HG02852 (cell line): ENCODE measurements around the gene CYP26C1.

ENCODE experiments used
- ATAC-seq: cut with Tn5 transposase; IDR thresholded peaks from one replicate; pipeline ENCODE4 v1.9.1; 2021; ENCODE audit warnings: mild to moderate bottlenecking, moderate library complexity; ENCODE audit not compliant: unreplicated experiment

CYP26C1 gene

DNA sequence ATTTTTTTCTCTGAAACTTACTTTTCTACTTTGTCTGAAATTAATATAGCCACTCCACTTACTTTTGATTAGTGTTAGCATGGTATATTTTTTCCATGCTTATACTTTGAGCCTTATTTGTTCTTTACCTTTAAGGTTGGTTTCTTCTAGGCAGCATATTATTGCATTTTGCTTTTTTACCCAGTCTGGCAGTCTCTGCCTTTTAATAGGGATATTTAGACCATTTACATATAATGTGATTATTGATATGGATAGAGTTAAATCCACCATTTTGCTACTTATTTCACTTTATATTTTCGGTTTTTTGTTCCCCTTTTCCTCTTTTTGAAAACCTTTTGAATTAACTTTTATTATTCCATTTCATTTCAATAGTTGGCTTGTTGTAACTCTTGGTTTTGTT is 43.4 kb downstream of the CYP26C1 start:
- no peak for ATAC-seq

DNA sequence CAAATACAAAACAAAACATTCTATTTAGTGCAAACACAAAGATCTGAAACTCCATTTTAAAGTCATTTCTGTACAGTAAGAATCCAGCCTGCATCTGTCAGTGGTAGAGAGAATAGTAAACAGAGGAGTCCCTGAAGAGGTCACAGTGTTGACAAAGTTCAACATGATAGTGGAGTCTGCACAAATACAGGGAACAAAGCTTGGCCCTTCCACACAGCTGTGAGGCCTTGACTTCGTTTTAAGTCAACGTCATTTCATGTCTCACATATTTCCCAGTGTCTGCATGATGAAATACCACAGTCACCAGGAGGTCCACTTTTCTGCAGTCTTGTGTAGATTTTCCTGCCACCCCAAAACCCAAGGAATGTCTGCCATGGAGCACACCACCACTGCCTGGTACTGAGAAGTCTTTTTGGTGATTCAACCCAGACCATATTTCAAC is 46.1 kb downstream of the CYP26C1 start:
- no peak for ATAC-seq

DNA sequence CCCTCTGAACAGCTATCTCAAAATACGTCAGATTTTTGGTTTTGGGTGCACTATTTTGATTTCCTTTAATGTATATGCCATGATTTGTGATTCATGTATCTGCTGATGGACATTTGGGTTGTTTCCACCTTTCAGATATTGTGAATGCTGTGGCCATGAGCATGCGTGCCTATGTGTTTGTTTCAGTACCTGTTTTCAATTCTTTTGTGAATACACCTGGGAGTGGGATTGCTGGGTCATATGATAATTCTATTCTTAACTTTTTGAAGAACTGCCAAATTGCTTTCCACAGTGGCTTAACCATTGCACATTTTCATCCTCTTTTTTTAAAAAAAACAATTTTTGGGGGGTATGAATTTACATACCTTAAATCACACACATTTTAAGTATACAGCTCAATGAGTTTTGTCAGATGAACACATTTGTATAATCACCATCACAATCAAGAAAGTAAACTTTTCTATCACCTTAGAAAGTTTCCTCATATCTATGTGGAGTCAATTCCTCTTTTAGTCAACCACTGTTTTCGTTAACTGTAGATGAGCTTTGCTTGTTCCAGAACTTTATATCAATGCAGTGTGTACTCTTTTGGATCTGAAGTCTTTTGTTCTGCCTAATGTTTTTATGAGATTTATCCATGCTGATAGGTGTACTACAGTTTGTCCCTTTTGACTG is 50.0 kb downstream of the CYP26C1 start:
- peak; percentile 71 for ATAC-seq

DNA sequence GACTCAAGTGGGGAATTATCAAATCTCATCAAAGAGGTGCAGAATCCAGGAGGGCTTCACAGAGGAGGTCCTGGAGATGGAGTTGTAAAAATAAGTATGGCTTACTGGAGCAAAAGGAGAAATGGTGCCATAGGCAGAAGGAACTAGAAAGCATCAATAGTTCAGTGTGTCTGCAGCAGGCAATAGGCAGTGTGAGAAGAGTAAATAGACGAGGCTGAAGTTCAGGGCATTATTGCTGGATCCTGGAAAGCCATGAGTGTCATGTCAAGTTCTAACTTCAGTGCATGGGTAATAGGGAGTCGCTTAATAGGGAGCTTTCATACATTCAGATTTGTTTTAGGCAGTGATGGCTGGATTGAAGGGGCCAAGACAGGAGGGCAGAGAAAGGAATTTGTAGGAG is 52.4 kb downstream of the CYP26C1 start:
- no peak for ATAC-seq

DNA sequence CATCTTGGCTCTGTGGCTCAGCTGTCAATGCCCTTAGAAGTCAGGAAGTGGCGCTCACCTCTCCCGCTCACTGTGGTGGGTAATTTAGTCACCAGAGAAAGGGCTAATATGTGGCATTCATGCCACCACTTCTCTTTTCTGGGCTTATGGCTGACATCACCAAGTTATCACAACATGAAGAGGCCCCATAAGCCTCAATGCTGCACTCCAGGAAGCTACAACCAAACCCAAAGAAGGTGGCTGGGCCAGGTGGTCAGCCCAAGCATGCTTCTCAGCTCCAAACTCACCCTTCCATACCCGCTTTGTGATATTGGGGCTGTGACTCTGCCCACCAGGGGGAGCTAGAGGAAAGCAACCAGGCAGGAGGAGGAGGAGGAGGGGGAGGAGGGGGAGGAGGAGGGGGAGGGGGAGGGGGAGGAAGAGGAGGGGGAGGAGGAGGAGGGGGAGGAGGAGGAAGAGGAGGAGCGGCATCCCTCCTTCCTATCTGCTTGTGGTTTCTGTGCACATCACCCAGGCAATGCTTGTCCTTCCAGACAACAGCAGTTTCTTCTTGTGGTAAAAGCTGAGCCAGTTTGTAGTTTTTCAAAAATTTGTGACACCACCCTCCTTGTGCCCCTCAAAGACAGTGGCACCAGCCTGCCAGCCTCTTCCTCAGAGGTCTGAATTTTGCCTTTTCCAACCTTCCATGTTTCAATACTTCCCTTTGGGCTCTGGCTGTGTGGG is 55.2 kb downstream of the CYP26C1 start:
- peak; percentile 56 for ATAC-seq
